WTC11 (cell line): ENCODE measurements around the gene AIF1. TPM values are rescaled to one million over a fixed set of nuclear protein-coding genes. Genes with fewer than 3 reads are reported as not detected.

ENCODE experiments used
- ATAC-seq: fragments of 200-7000 bp; cut with Tn5 transposase; 2 replicates; pipeline ENCODE4 v1.10.0; 2021; ENCODE audit warnings: mild to moderate bottlenecking, moderate library complexity
- CTCF ChIA-PET: fragments of 300-600 bp; sonication (Branson Sonifier 250); formaldehyde crosslinking; loops from one replicate; lab custom pipeline; 2021; ENCODE audit warnings: antibody characterized with exemption; lab: Charles Lee
- POLR2A ChIA-PET: fragments of 350-600 bp; sonication (Branson Sonifier 250); formaldehyde crosslinking; loops from one replicate; lab custom pipeline; 2021; ENCODE audit warnings: antibody characterized with exemption; lab: Charles Lee
- DNase-seq: peaks from one replicate; pipeline ENCODE4 v3.0.0; 2021; ENCODE audit warnings: low spot score
- H3K27ac Mint-ChIP-seq: 2 replicates; pipeline ENCODE4 v1.8.0; 2021; ENCODE audit warnings: mixed read lengths
- H3K27me3 Mint-ChIP-seq: 2 replicates; pipeline ENCODE4 v1.8.0; 2021; ENCODE audit warnings: low read depth, mild to moderate bottlenecking, moderate library complexity, mixed read lengths
- H3K36me3 Mint-ChIP-seq: 2 replicates; pipeline ENCODE4 v1.8.0; 2021; ENCODE audit warnings: mixed read lengths
- H3K4me1 Mint-ChIP-seq: 2 replicates; pipeline ENCODE4 v1.8.0; 2022; ENCODE audit warnings: mixed read lengths
- H3K4me3 Mint-ChIP-seq: 2 replicates; pipeline ENCODE4 v1.8.0; 2021; ENCODE audit warnings: mild to moderate bottlenecking, moderate library complexity, mixed read lengths
- H3K9me3 Mint-ChIP-seq: 2 replicates; pipeline ENCODE4 v1.8.0; 2021; ENCODE audit warnings: mixed read lengths
- CBFB ChIP-seq: sonication (generic); formaldehyde crosslinking; IDR thresholded peaks from 2 replicates; pipeline ENCODE4 v1.8.1; 2022; ENCODE audit warnings: mild to moderate bottlenecking, low read depth, missing genetic modification reagents
- EMX1 ChIP-seq: fragments of 250-450 bp; sonication (Bioruptor Pico); IDR thresholded peaks from 2 replicates; pipeline ENCODE4 v1.8.0; 2021; ENCODE audit warnings: mild to moderate bottlenecking
- ESRRA ChIP-seq: sonication (generic); formaldehyde crosslinking; IDR thresholded peaks from 2 replicates; pipeline ENCODE4 v1.8.1; 2022; ENCODE audit warnings: mild to moderate bottlenecking, missing genetic modification reagents, borderline replicate concordance
- ETV6 ChIP-seq: sonication (generic); formaldehyde crosslinking; IDR thresholded peaks from 2 replicates; pipeline ENCODE4 v1.8.1; 2022; ENCODE audit warnings: mild to moderate bottlenecking, missing genetic modification reagents
- FOXK1 ChIP-seq: sonication (generic); formaldehyde crosslinking; IDR thresholded peaks from 2 replicates; pipeline ENCODE4 v1.8.0; 2022; ENCODE audit warnings: mild to moderate bottlenecking, moderate library complexity, missing genetic modification reagents
- PRRX2 ChIP-seq: fragments of 250-450 bp; sonication (Bioruptor Pico); IDR thresholded peaks from 2 replicates; pipeline ENCODE4 v1.8.0; 2021; ENCODE audit warnings: mild to moderate bottlenecking
- RELA ChIP-seq: sonication (generic); formaldehyde crosslinking; IDR thresholded peaks from 2 replicates; pipeline ENCODE4 v1.8.1; 2022; ENCODE audit warnings: missing genetic modification reagents, mild to moderate bottlenecking, borderline replicate concordance
- RORB ChIP-seq: fragments of 250-450 bp; sonication (Bioruptor Pico); IDR thresholded peaks from 2 replicates; pipeline ENCODE4 v1.9.0; 2021; ENCODE audit warnings: mild to moderate bottlenecking
- total RNA-seq: library from RNA; stranded (reverse); gene quantifications from 3 replicates; pipeline ENCODE4 v1.2.3, GENCODE V29; 2021
- TF ChIP-seq, protein P1 (sequence below): sonication (generic); formaldehyde crosslinking; IDR thresholded peaks from 2 replicates; pipeline ENCODE4 v1.8.0; 2022; ENCODE audit warnings: mild to moderate bottlenecking, missing genetic modification reagents
- TF ChIP-seq, protein P2 (sequence below): sonication (generic); formaldehyde crosslinking; IDR thresholded peaks from 2 replicates; pipeline ENCODE4 v1.8.0; 2022; ENCODE audit warnings: missing genetic modification reagents
- TF ChIP-seq, protein P3 (sequence below): sonication (generic); formaldehyde crosslinking; IDR thresholded peaks from 2 replicates; pipeline ENCODE4 v1.8.1; 2023; ENCODE audit warnings: mild to moderate bottlenecking, missing genetic modification reagents
- TF ChIP-seq, protein P4 (sequence below): sonication (generic); formaldehyde crosslinking; IDR thresholded peaks from 2 replicates; pipeline ENCODE4 v1.8.1; 2023; ENCODE audit warnings: mild to moderate bottlenecking, missing genetic modification reagents, moderate library complexity
- TF ChIP-seq, protein P5 (sequence below): sonication (generic); formaldehyde crosslinking; IDR thresholded peaks from 2 replicates; pipeline ENCODE4 v1.8.0; 2022; ENCODE audit warnings: mild to moderate bottlenecking, missing genetic modification reagents
- TF ChIP-seq, protein P6 (sequence below): sonication (generic); formaldehyde crosslinking; IDR thresholded peaks from 2 replicates; pipeline ENCODE4 v1.8.1; 2023; ENCODE audit warnings: mild to moderate bottlenecking, missing genetic modification reagents, moderate library complexity
- TF ChIP-seq, protein P7 (sequence below): fragments of 250-450 bp; sonication (Bioruptor Pico); IDR thresholded peaks from 2 replicates; pipeline ENCODE4 v1.9.0; 2021; ENCODE audit warnings: mild to moderate bottlenecking, borderline replicate concordance
- TF ChIP-seq, protein P8 (sequence below): fragments of 250-450 bp; sonication (Bioruptor Pico); IDR thresholded peaks from 2 replicates; pipeline ENCODE4 v1.9.0; 2021; ENCODE audit warnings: mild to moderate bottlenecking

The AIF1 gene
- total RNA-seq, 1 experiment from 2014 or later: 5.4 TPM

DNA sequence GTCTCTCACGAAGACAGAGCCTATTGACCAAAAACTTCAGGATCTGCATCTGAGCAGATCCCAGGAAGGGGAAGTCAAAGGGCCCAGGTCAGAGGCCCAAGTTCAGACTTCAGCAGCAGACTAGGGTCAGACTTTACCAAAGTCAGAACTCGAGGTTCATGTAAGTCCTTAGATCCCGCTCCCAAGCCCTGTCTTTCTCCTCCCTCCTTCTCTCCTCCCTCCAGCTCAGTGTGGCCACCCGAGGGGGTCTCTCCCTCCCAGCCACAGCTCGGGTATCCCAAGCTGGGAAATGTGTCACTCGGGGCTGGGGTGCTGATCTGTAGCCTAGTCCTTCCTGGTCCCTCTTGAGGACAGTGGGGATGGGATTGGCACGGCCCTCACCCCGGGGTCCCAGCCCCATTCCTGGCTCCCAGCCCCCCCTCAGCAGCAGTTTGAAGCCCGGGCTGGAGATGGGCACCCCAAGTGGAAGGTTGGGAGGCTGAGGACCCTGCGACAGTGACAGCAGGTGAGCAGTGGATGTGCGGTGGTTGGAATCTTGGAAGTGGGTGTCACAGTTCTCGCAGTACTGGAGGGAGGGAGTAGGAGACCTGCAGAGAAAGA lies 47.2 kb downstream of the AIF1 start:
- ATAC-seq: no peak
- H3K4me3 Mint-ChIP-seq: no peak overlapping the region
- H3K36me3 Mint-ChIP-seq: peaks cover 30% of the 10 kb centered on the region
- no peaks in the 10 kb centered on the region for H3K9me3 Mint-ChIP-seq
- peaks cover 43% of the 10 kb centered on the region for H3K4me1 Mint-ChIP-seq
- H3K27me3 Mint-ChIP-seq: no peaks in the 10 kb centered on the region
- DNase-seq: no peak
- peak overlapping the region; percentile 41; the same call in 1 of the 2 replicates for H3K27ac Mint-ChIP-seq
- TF ChIP-seq, protein P1, sequence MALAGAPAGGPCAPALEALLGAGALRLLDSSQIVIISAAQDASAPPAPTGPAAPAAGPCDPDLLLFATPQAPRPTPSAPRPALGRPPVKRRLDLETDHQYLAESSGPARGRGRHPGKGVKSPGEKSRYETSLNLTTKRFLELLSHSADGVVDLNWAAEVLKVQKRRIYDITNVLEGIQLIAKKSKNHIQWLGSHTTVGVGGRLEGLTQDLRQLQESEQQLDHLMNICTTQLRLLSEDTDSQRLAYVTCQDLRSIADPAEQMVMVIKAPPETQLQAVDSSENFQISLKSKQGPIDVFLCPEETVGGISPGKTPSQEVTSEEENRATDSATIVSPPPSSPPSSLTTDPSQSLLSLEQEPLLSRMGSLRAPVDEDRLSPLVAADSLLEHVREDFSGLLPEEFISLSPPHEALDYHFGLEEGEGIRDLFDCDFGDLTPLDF (CRISPR knock-in tag): no peak
- TF ChIP-seq, protein P2, sequence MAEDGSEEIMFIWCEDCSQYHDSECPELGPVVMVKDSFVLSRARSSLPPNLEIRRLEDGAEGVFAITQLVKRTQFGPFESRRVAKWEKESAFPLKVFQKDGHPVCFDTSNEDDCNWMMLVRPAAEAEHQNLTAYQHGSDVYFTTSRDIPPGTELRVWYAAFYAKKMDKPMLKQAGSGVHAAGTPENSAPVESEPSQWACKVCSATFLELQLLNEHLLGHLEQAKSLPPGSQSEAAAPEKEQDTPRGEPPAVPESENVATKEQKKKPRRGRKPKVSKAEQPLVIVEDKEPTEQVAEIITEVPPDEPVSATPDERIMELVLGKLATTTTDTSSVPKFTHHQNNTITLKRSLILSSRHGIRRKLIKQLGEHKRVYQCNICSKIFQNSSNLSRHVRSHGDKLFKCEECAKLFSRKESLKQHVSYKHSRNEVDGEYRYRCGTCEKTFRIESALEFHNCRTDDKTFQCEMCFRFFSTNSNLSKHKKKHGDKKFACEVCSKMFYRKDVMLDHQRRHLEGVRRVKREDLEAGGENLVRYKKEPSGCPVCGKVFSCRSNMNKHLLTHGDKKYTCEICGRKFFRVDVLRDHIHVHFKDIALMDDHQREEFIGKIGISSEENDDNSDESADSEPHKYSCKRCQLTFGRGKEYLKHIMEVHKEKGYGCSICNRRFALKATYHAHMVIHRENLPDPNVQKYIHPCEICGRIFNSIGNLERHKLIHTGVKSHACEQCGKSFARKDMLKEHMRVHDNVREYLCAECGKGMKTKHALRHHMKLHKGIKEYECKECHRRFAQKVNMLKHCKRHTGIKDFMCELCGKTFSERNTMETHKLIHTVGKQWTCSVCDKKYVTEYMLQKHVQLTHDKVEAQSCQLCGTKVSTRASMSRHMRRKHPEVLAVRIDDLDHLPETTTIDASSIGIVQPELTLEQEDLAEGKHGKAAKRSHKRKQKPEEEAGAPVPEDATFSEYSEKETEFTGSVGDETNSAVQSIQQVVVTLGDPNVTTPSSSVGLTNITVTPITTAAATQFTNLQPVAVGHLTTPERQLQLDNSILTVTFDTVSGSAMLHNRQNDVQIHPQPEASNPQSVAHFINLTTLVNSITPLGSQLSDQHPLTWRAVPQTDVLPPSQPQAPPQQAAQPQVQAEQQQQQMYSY (CRISPR knock-in tag): no peak
- TF ChIP-seq RORB (CRISPR knock-in tag) (no peak), PRRX2 (CRISPR knock-in tag) (no peak), ESRRA (no peak), RELA (CRISPR knock-in tag) (no peak), EMX1 (CRISPR knock-in tag) (no peak), CBFB (CRISPR knock-in tag) (no peak), ETV6 (no peak), FOXK1 (no peak)
- TF ChIP-seq, protein P3, sequence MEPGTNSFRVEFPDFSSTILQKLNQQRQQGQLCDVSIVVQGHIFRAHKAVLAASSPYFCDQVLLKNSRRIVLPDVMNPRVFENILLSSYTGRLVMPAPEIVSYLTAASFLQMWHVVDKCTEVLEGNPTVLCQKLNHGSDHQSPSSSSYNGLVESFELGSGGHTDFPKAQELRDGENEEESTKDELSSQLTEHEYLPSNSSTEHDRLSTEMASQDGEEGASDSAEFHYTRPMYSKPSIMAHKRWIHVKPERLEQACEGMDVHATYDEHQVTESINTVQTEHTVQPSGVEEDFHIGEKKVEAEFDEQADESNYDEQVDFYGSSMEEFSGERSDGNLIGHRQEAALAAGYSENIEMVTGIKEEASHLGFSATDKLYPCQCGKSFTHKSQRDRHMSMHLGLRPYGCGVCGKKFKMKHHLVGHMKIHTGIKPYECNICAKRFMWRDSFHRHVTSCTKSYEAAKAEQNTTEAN (CRISPR knock-in tag): no peak
- TF ChIP-seq, protein P4, sequence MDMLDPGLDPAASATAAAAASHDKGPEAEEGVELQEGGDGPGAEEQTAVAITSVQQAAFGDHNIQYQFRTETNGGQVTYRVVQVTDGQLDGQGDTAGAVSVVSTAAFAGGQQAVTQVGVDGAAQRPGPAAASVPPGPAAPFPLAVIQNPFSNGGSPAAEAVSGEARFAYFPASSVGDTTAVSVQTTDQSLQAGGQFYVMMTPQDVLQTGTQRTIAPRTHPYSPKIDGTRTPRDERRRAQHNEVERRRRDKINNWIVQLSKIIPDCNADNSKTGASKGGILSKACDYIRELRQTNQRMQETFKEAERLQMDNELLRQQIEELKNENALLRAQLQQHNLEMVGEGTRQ: no peak
- TF ChIP-seq, protein P5, sequence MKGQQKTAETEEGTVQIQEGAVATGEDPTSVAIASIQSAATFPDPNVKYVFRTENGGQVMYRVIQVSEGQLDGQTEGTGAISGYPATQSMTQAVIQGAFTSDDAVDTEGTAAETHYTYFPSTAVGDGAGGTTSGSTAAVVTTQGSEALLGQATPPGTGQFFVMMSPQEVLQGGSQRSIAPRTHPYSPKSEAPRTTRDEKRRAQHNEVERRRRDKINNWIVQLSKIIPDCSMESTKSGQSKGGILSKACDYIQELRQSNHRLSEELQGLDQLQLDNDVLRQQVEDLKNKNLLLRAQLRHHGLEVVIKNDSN (CRISPR knock-in tag): no peak
- TF ChIP-seq, protein P6, sequence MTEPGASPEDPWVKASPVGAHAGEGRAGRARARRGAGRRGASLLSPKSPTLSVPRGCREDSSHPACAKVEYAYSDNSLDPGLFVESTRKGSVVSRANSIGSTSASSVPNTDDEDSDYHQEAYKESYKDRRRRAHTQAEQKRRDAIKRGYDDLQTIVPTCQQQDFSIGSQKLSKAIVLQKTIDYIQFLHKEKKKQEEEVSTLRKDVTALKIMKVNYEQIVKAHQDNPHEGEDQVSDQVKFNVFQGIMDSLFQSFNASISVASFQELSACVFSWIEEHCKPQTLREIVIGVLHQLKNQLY (CRISPR knock-in tag): no peak
- TF ChIP-seq, protein P7, sequence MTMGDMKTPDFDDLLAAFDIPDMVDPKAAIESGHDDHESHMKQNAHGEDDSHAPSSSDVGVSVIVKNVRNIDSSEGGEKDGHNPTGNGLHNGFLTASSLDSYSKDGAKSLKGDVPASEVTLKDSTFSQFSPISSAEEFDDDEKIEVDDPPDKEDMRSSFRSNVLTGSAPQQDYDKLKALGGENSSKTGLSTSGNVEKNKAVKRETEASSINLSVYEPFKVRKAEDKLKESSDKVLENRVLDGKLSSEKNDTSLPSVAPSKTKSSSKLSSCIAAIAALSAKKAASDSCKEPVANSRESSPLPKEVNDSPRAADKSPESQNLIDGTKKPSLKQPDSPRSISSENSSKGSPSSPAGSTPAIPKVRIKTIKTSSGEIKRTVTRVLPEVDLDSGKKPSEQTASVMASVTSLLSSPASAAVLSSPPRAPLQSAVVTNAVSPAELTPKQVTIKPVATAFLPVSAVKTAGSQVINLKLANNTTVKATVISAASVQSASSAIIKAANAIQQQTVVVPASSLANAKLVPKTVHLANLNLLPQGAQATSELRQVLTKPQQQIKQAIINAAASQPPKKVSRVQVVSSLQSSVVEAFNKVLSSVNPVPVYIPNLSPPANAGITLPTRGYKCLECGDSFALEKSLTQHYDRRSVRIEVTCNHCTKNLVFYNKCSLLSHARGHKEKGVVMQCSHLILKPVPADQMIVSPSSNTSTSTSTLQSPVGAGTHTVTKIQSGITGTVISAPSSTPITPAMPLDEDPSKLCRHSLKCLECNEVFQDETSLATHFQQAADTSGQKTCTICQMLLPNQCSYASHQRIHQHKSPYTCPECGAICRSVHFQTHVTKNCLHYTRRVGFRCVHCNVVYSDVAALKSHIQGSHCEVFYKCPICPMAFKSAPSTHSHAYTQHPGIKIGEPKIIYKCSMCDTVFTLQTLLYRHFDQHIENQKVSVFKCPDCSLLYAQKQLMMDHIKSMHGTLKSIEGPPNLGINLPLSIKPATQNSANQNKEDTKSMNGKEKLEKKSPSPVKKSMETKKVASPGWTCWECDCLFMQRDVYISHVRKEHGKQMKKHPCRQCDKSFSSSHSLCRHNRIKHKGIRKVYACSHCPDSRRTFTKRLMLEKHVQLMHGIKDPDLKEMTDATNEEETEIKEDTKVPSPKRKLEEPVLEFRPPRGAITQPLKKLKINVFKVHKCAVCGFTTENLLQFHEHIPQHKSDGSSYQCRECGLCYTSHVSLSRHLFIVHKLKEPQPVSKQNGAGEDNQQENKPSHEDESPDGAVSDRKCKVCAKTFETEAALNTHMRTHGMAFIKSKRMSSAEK (CRISPR knock-in tag): no peak
- TF ChIP-seq, protein P8, sequence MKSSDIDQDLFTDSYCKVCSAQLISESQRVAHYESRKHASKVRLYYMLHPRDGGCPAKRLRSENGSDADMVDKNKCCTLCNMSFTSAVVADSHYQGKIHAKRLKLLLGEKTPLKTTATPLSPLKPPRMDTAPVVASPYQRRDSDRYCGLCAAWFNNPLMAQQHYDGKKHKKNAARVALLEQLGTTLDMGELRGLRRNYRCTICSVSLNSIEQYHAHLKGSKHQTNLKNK (CRISPR knock-in tag): no peak
- ChIA-PET POLR2A (no interaction called here), CTCF (interaction anchor here (0.7 to 2.1 kb wide), 3 partner anchors 10 to 108 kb away, joined by 6 to 14 read pairs (median 12); partner anchors contain the start of genes BAG6 and DDAH2)
